ENCODE results near the gene SAT2. TPM values are rescaled to one million over a fixed set of nuclear protein-coding genes. Genes with fewer than 3 reads are reported as not detected.

Gene SAT2
- total and polyA plus RNA-seq, 10 of the 15 experiments (the other 5 are each of a cell fraction or from before 2014, with no cell fraction given) = 14.6 to 44.0 (median 27.9) TPM

DNA sequence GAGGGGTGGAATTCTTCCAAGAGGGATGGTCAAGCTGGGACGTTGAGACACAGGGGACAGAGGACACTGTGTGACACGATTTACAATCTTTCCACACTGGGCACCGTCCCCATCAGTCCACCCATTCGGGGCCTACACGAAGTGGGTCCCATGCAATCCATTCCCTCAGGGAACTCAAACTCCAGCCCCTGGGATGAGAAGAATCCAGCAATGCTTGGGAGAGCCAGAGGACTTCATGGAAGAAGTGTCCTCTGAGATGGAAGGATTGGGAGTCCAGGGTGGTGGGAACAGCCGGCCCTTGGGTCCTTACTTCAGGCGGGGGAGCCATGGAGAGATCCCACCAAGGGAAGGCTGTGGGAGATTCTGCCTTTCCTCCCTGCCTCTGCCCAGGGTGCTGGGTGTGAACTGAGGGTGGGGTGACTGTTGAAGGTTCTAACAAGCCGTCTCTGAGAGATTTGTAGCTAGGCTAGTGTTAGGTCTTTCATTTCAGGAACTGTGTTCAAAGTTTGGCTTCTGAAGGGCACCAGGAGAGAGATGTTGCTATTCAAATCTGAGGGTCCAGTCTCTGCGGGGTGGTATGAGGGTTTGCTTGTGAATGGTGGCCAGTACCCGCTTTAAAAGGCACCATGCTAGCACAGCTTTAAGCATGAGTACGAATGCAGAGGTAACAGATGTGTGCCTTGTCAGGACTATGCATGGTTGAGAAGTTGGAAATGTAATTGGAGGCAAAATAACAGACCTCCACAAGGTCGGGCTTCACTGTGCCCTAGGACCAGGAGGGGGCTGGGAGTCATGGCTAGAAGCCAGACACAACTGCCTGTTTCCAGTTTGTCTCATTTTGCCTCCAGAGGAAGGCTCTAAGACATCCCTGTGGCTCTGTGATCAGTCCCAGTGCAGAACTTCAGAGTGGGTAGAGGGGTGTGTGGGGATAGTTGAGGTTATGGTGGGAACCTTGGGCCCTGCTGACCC, 25.1 kb upstream of the SAT2 start:
- Histone ChIP-seq H3K4me2 (ENCODE audit: control insufficient read depth, insufficient read depth) (no peak overlapping the region), H3K27ac (ENCODE audit: control insufficient read depth, insufficient read depth) (no peak overlapping the region), H3K9ac (ENCODE audit: control insufficient read depth, insufficient read depth, low read length) (no peak overlapping the region), H3K4me1 (ENCODE audit: control insufficient read depth, insufficient read depth, low read length) (peaks cover 3% of the 10 kb centered on the region; the same call in 1 of the 2 replicates), H3K9me3 (replicated peaks; ENCODE audit: control insufficient read depth, insufficient read depth, low read length) (no peaks in the 10 kb centered on the region), H3K79me2 (ENCODE audit: control insufficient read depth, insufficient read depth, low read length) (no peaks in the 10 kb centered on the region), H3K36me3 (ENCODE audit: control insufficient read depth in 2 of 2, insufficient read depth in 2 of 2, low read length in 1 of 2) (no peaks in the 10 kb centered on the region), H2AFZ (ENCODE audit: control insufficient read depth, low read depth, low read length) (no peak overlapping the region), H3K27me3 (replicated peaks in 1 of 2; ENCODE audit: control insufficient read depth in 2 of 2, insufficient read depth in 2 of 2, low read length in 1 of 2) (peaks cover 5 to 11% of the 10 kb centered on the region in 2 experiments), H4K20me1 (ENCODE audit: control insufficient read depth, insufficient read depth) (no peaks in the 10 kb centered on the region), H3K4me3 (no peak overlapping the region)
- ATAC-seq (no peak), DNase-seq (ENCODE audit: low read depth, low spot score) (no peak), FAIRE-seq (no peak)
- RAD21 ChIA-PET (ENCODE audit: unreplicated experiment) = no interaction called here
- WGBS (ENCODE audit: insufficient coverage, insufficient replicate concordance, low lambda C conversion rate, missing lambda C conversion rate) = 46% methylated on average over 12 of the region's 12 CpGs
- BruUV-seq (replicated peaks) = no TSS peak
- intact Hi-C loops (cut with micrococcal nuclease; ENCODE audit: unreplicated experiment) (no loop called here), in situ Hi-C loops (cut with MboI) (no loop called here)
- CTCF ChIA-PET = no interaction called here
- POLR2A ChIA-PET = interaction anchor here (0.6 kb wide), 1 partner anchor 8 kb away, joined by 6 read pairs; no protein-coding TSS in a partner anchor
- SMC1A ChIA-PET (ENCODE audit: uncharacterized antibody, unreplicated experiment) = no interaction called here
- no peak for TF ChIP-seq MYC (IDR thresholded peaks at IDR 0.05; ENCODE audit: insufficient read depth, insufficient read length, insufficient replicate concordance, low read length, severe bottlenecking)
- TF ChIP-seq BHLHE40 (IDR thresholded peaks at IDR 0.05; ENCODE audit: borderline replicate concordance in 1 of 2, low read depth in 2 of 2, low read length in 1 of 2) = no peak
- TF ChIP-seq SIX5 (IDR thresholded peaks at IDR 0.05; ENCODE audit: low read depth, low read length, severe bottlenecking) = no peak
- TF ChIP-seq, protein P1, sequence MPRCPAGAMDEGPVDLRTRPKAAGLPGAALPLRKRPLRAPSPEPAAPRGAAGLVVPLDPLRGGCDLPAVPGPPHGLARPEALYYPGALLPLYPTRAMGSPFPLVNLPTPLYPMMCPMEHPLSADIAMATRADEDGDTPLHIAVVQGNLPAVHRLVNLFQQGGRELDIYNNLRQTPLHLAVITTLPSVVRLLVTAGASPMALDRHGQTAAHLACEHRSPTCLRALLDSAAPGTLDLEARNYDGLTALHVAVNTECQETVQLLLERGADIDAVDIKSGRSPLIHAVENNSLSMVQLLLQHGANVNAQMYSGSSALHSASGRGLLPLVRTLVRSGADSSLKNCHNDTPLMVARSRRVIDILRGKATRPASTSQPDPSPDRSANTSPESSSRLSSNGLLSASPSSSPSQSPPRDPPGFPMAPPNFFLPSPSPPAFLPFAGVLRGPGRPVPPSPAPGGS (IDR thresholded peaks at IDR 0.05; ENCODE audit: borderline replicate concordance, insufficient read depth, low read depth, low read length, poor library complexity, severe bottlenecking) = no peak
- no peak for TF ChIP-seq BCL11A (IDR thresholded peaks at IDR 0.05; ENCODE audit: low read depth, low read length)
- TF ChIP-seq, protein P2, sequence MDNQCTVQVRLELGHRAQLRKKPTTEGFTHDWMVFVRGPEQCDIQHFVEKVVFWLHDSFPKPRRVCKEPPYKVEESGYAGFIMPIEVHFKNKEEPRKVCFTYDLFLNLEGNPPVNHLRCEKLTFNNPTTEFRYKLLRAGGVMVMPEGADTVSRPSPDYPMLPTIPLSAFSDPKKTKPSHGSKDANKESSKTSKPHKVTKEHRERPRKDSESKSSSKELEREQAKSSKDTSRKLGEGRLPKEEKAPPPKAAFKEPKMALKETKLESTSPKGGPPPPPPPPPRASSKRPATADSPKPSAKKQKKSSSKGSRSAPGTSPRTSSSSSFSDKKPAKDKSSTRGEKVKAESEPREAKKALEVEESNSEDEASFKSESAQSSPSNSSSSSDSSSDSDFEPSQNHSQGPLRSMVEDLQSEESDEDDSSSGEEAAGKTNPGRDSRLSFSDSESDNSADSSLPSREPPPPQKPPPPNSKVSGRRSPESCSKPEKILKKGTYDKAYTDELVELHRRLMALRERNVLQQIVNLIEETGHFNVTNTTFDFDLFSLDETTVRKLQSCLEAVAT (IDR thresholded peaks at IDR 0.05) = no peak
- no peak for TF ChIP-seq SMAD5 (IDR thresholded peaks at IDR 0.05; ENCODE audit: low read depth)
- no peak for TF ChIP-seq PAX8 (IDR thresholded peaks at IDR 0.05)
- TF ChIP-seq CBX5 (IDR thresholded peaks at IDR 0.05; ENCODE audit: low read depth) = no peak
- TF ChIP-seq CBX3 (IDR thresholded peaks at IDR 0.05; ENCODE audit: borderline replicate concordance, low read depth) = no peak
- TF ChIP-seq, protein P3, sequence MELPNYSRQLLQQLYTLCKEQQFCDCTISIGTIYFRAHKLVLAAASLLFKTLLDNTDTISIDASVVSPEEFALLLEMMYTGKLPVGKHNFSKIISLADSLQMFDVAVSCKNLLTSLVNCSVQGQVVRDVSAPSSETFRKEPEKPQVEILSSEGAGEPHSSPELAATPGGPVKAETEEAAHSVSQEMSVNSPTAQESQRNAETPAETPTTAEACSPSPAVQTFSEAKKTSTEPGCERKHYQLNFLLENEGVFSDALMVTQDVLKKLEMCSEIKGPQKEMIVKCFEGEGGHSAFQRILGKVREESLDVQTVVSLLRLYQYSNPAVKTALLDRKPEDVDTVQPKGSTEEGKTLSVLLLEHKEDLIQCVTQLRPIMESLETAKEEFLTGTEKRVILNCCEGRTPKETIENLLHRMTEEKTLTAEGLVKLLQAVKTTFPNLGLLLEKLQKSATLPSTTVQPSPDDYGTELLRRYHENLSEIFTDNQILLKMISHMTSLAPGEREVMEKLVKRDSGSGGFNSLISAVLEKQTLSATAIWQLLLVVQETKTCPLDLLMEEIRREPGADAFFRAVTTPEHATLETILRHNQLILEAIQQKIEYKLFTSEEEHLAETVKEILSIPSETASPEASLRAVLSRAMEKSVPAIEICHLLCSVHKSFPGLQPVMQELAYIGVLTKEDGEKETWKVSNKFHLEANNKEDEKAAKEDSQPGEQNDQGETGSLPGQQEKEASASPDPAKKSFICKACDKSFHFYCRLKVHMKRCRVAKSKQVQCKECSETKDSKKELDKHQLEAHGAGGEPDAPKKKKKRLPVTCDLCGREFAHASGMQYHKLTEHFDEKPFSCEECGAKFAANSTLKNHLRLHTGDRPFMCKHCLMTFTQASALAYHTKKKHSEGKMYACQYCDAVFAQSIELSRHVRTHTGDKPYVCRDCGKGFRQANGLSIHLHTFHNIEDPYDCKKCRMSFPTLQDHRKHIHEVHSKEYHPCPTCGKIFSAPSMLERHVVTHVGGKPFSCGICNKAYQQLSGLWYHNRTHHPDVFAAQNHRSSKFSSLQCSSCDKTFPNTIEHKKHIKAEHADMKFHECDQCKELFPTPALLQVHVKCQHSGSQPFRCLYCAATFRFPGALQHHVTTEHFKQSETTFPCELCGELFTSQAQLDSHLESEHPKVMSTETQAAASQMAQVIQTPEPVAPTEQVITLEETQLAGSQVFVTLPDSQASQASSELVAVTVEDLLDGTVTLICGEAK (IDR thresholded peaks at IDR 0.05; ENCODE audit: borderline replicate concordance) = no peak

Measured in GM12878 (cell line).